ENCODE data around the gene KCNK15.

DNA sequence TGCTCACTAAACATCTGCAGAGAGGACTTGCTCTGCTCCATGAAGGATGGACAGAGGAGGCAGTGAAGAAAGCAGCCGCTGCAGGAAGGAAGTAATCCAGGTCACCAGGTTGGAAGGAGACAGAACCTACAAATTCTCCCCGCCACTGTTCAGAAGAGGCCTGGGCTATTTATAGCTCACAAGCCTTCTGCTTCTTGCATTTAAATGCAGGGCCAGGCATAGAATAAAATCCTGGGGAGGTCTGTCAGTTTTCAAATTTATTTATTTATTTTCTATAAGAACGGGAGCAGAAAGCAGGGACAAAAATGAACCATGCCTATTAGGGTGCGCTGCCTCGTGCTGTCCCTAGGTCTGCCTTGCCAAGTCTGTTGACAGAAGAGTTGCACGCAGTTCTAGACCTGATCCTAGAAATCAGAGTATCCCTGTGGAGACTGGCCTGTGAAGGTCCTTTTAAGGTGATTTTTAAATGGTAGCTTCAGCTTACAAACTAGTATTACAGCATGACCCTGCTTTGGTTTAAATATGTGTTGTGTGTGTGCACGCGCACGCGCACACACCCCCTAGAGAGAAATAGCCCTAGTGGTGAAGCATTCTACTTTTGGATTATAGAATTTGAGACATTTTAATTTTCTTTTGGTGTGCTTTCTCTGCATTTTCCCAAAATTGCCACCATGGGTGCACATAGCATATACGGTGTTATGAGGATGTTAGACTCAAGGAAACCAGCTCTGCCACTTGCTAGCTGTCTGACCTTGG is 45.2 kb downstream of the KCNK15 start:
- TF ChIP-seq CTCF (IDR thresholded peaks at IDR 0.05) = no peak
- no peak for TF ChIP-seq POLR2A (IDR thresholded peaks at IDR 0.05)

Measured in Peyer's patch (tissue), 4 donors.